ENCODE data around the gene HDAC9.
A peak's percentile ranks its signal among the peaks of the same experiment; 100 is the strongest.

Gene HDAC9

DNA sequence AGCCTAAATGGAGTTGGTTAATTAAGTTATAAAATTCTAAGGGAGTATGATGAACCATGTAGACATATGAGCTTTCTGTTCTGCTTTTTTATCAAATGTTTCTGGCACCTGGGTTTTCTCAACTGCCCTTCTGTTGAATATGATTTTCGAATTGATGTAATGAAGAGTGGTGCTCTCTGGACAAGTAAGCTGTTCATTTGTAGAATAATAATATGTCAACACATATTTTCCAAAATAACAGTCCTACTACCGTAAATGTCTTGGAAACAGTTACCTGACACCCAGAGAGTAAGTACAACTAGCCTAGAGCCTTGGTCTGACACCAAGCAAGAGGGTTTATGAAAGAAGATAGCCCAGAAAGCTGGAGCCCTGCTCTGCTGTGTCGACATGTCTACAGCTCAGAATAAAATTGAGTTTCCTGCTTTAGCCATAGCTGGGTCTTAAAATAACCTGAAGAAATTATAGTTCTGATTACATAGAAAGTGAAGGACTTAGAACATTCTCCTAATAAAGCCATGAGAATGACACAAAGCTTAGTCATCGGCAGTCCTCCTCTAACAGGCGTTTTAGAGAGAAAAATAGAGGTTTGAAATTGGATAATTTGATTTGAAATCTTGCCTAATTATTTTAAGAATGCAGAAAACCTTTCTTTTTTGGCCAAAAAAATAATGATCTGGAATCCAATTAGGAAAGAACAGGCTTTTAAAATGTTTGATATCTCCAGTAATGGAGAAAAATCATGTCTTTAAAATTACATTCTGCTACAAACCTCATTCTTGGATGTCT, 25.1 kb downstream of the HDAC9 start:
- H3K79me2 ChIP-seq (ENCODE audit: low read length), result peaks cover 8% of the 10 kb centered on the region

DNA sequence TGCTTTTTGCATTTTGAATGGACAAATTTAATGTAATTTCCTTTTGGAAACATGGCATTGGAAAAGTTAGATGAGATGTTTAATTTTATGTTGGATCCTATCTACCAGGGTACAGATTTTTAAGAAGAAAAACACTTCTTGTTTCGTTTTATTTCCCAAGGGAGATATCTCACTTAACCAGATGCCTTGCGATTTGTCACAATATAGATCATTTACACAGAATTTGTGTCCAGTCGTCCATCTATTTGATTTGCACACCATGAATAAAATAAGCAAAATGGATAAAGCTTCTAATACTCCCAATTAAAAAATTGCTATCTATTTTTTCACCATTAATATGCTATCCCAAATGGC, 25.7 kb downstream of the HDAC9 start:
- no peaks in the 10 kb centered on the region for H3K27me3 ChIP-seq (ENCODE audit: low read depth, low read length)
- H3K27ac ChIP-seq (ENCODE audit: low read length), result peak overlapping the region; percentile 99
- H3K79me2 ChIP-seq (ENCODE audit: low read length), result peaks cover 10% of the 10 kb centered on the region
- H2AFZ ChIP-seq (ENCODE audit: low read depth, low read length), result no peak overlapping the region
- no peaks in the 10 kb centered on the region for H3K36me3 ChIP-seq (replicated peaks; ENCODE audit: low read depth, low read length)
- H4K20me1 ChIP-seq (ENCODE audit: insufficient read depth, low read length), result no peaks in the 10 kb centered on the region
- peaks cover 86% of the 10 kb centered on the region for H3K4me1 ChIP-seq (ENCODE audit: low read length)
- H3K9ac ChIP-seq (ENCODE audit: low read length), result peak overlapping the region; percentile 90
- peak overlapping the region; percentile 56 for H3K4me3 ChIP-seq (ENCODE audit: low read length)
- no peak for TF ChIP-seq EZH2phosphoT487 (IDR thresholded peaks at IDR 0.05; ENCODE audit: low read depth)
- TF ChIP-seq, protein P1, sequence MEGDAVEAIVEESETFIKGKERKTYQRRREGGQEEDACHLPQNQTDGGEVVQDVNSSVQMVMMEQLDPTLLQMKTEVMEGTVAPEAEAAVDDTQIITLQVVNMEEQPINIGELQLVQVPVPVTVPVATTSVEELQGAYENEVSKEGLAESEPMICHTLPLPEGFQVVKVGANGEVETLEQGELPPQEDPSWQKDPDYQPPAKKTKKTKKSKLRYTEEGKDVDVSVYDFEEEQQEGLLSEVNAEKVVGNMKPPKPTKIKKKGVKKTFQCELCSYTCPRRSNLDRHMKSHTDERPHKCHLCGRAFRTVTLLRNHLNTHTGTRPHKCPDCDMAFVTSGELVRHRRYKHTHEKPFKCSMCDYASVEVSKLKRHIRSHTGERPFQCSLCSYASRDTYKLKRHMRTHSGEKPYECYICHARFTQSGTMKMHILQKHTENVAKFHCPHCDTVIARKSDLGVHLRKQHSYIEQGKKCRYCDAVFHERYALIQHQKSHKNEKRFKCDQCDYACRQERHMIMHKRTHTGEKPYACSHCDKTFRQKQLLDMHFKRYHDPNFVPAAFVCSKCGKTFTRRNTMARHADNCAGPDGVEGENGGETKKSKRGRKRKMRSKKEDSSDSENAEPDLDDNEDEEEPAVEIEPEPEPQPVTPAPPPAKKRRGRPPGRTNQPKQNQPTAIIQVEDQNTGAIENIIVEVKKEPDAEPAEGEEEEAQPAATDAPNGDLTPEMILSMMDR (IDR thresholded peaks at IDR 0.05; ENCODE audit: low read depth, low read length), result no peak
- no peaks in the 10 kb centered on the region for H3K9me3 ChIP-seq (ENCODE audit: insufficient read depth, low read length)
- H3K4me2 ChIP-seq (ENCODE audit: low read length), result peak overlapping the region; percentile 70

More for the DNA sequence above, 25.1 kb downstream of the HDAC9 start:
- no peaks in the 10 kb centered on the region for H3K36me3 ChIP-seq (replicated peaks; ENCODE audit: low read depth, low read length)
- H3K9me3 ChIP-seq (ENCODE audit: insufficient read depth, low read length), result no peaks in the 10 kb centered on the region
- peak overlapping the region; percentile 70 for H3K4me2 ChIP-seq (ENCODE audit: low read length)
- H3K4me1 ChIP-seq (ENCODE audit: low read length), result peaks cover 80% of the 10 kb centered on the region
- no peak overlapping the region for H2AFZ ChIP-seq (ENCODE audit: low read depth, low read length)
- TF ChIP-seq, protein P1 (IDR thresholded peaks at IDR 0.05; ENCODE audit: low read depth, low read length), result no peak
- no peak for TF ChIP-seq EZH2phosphoT487 (IDR thresholded peaks at IDR 0.05; ENCODE audit: low read depth)
- H3K27me3 ChIP-seq (ENCODE audit: low read depth, low read length), result no peaks in the 10 kb centered on the region
- H3K4me3 ChIP-seq (ENCODE audit: low read length), result peak overlapping the region; percentile 56
- H4K20me1 ChIP-seq (ENCODE audit: insufficient read depth, low read length), result no peaks in the 10 kb centered on the region
- H3K27ac ChIP-seq (ENCODE audit: low read length), result peak overlapping the region; percentile 99
- peak overlapping the region; percentile 90 for H3K9ac ChIP-seq (ENCODE audit: low read length)

DNA sequence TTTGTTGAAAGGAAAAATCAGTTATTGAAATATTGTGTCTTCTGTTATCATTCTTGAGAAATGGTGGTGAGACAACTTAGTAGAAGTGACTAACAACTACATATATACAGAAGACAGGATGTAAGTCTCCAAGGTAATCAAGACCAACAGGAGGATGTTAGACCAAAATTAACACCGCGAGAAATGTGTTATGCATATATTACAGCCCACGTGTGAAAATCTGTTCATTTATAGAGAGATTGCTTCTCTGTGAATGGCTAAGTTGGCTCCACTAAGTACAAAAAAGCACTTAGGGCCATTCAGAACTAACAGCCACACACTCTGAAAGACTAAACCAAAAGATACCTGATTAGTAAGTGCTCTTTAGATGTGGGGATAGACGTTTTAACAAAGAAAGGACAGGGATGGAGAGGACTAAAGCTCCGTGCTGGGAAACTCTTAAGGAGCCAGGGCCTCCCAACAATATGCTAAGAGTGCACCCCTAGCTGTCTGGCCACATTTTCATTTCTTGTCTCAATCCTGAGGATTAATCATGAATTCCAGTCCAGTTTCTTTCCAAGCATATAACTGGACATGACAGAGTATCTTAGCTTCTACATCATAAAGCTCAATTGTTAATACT, 26.5 kb downstream of the HDAC9 start:
- peaks cover 10% of the 10 kb centered on the region for H3K79me2 ChIP-seq (ENCODE audit: low read length)
- peak overlapping the region; percentile 99 for H3K27ac ChIP-seq (ENCODE audit: low read length)
- TF ChIP-seq, protein P1 (IDR thresholded peaks at IDR 0.05; ENCODE audit: low read depth, low read length), result no peak
- no peak for TF ChIP-seq EZH2phosphoT487 (IDR thresholded peaks at IDR 0.05; ENCODE audit: low read depth)
- no peaks in the 10 kb centered on the region for H3K27me3 ChIP-seq (ENCODE audit: low read depth, low read length)
- H3K4me3 ChIP-seq (ENCODE audit: low read length), result peak overlapping the region; percentile 56
- H3K4me1 ChIP-seq (ENCODE audit: low read length), result peaks cover 91% of the 10 kb centered on the region
- peak overlapping the region; percentile 55; the same call in 1 of the 2 replicates for H2AFZ ChIP-seq (ENCODE audit: low read depth, low read length)
- peak overlapping the region; percentile 70 for H3K4me2 ChIP-seq (ENCODE audit: low read length)
- no peaks in the 10 kb centered on the region for H4K20me1 ChIP-seq (ENCODE audit: insufficient read depth, low read length)
- H3K36me3 ChIP-seq (replicated peaks; ENCODE audit: low read depth, low read length), result no peaks in the 10 kb centered on the region
- H3K9me3 ChIP-seq (ENCODE audit: insufficient read depth, low read length), result no peaks in the 10 kb centered on the region
- H3K9ac ChIP-seq (ENCODE audit: low read length), result peak overlapping the region; percentile 90

DNA sequence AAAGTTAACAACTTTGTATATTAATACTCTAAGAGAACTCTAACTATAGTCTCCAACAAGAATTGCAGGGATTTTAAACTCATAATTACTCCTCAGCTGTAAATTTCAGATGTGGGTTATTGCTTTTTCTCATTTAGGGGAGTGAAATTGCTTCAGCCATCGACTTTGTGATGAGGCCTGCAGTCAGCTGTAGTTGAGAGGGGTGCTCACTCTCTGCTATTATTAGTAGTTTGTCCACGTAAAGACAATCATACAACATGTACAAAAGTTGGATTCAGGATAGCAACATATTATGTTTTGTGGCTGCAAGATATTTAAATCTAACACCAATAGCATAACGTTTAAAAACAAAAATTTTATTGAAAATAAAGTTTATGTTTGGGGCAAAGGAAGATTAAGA, 28.7 kb downstream of the HDAC9 start:
- 0 out of 2 replicates have a peak overlapping the region, but pooled peaks have one; percentile 19 for H3K27ac ChIP-seq (ENCODE audit: low read length)
- no peak overlapping the region for H2AFZ ChIP-seq (ENCODE audit: low read depth, low read length)
- H3K9ac ChIP-seq (ENCODE audit: low read length), result no peak overlapping the region
- peaks cover 91% of the 10 kb centered on the region for H3K4me1 ChIP-seq (ENCODE audit: low read length)
- peaks cover 10% of the 10 kb centered on the region for H3K79me2 ChIP-seq (ENCODE audit: low read length)
- H3K4me3 ChIP-seq (ENCODE audit: low read length), result no peak overlapping the region
- no peak for TF ChIP-seq EZH2phosphoT487 (IDR thresholded peaks at IDR 0.05; ENCODE audit: low read depth)
- TF ChIP-seq, protein P1 (IDR thresholded peaks at IDR 0.05; ENCODE audit: low read depth, low read length), result no peak
- H3K9me3 ChIP-seq (ENCODE audit: insufficient read depth, low read length), result no peaks in the 10 kb centered on the region
- H4K20me1 ChIP-seq (ENCODE audit: insufficient read depth, low read length), result no peaks in the 10 kb centered on the region
- H3K36me3 ChIP-seq (replicated peaks; ENCODE audit: low read depth, low read length), result no peaks in the 10 kb centered on the region
- no peaks in the 10 kb centered on the region for H3K27me3 ChIP-seq (ENCODE audit: low read depth, low read length)
- H3K4me2 ChIP-seq (ENCODE audit: low read length), result no peak overlapping the region

Measured in OCI-LY3 (cell line).